ENCODE measurements around the gene PKNOX1. TPM values are rescaled to one million over a fixed set of nuclear protein-coding genes. Genes with fewer than 3 reads are reported as not detected.

Gene PKNOX1
- total RNA-seq, 4 donors from 2014 or later: 7.7 to 19.6 (median 9.5) TPM

GRCh38 chr21:42959728-42960127 is 14.6 kb upstream of the PKNOX1 start:
- Histone ChIP-seq H3K27ac (no peak overlapping the region), H3K4me3 (no peak overlapping the region), H3K4me1 (peaks cover 0 to 14% (median 9%) of the 10 kb centered on the region in 3 donors), H3K36me3 (no peaks in the 10 kb centered on the region), H3K27me3 (no peaks in the 10 kb centered on the region), H3K9me3 (no peaks in the 10 kb centered on the region)
- WGBS, 2 donors: 87 to 88% methylated on average over 3 of the region's 3 CpGs
- no peak for DNase-seq
- TF ChIP-seq CTCF (IDR thresholded peaks at IDR 0.05) (no peak), POLR2A (IDR thresholded peaks at IDR 0.05) (no peak)
- intact Hi-C loops (cut with DNase I): no loop called here

GRCh38 chr21:42962380-42963007 is 11.9 kb upstream of the PKNOX1 start:
- H3K4me3 ChIP-seq: no peak overlapping the region
- H3K36me3 ChIP-seq: no peaks in the 10 kb centered on the region
- no peaks in the 10 kb centered on the region for H3K9me3 ChIP-seq
- H3K27me3 ChIP-seq: no peaks in the 10 kb centered on the region
- intact Hi-C loops (cut with DNase I): no loop called here
- no peak for DNase-seq
- no peak overlapping the region for H3K27ac ChIP-seq
- WGBS, 2 donors: 69 to 79% methylated on average over 3 to 4 of the region's 6 CpGs
- no peak for TF ChIP-seq CTCF (IDR thresholded peaks at IDR 0.05)
- no peak for TF ChIP-seq POLR2A (IDR thresholded peaks at IDR 0.05)
- no peaks in the 10 kb centered on the region for H3K4me1 ChIP-seq

- Histone ChIP-seq H3K27ac (no peak overlapping the region), H3K36me3 (no peaks in the 10 kb centered on the region), H3K9me3 (no peaks in the 10 kb centered on the region), H3K27me3 (no peaks in the 10 kb centered on the region), H3K4me3 (no peak overlapping the region), H3K4me1 (no peaks in the 10 kb centered on the region)
- no peak for DNase-seq
- TF ChIP-seq POLR2A (IDR thresholded peaks at IDR 0.05): no peak
- no peak for TF ChIP-seq CTCF (IDR thresholded peaks at IDR 0.05)
- intact Hi-C loops (cut with DNase I): no loop called here
- 73 to 94% methylated on average over 4 to 9 of the region's 9 CpGs for WGBS, 2 donors
These were observed 10.3 kb upstream of the PKNOX1 start for GRCh38 chr21:42964086-42964485.

- no peak for DNase-seq
- H3K4me1 ChIP-seq: no peaks in the 10 kb centered on the region
- WGBS, 2 donors: 92 to 93% methylated on average over 13 of the region's 13 CpGs
These were observed 9.7 kb upstream of the PKNOX1 start for GRCh38 chr21:42964546-42965210.

More at GRCh38 chr21:42964546-42965210, 9.7 kb upstream of the PKNOX1 start:
- Histone ChIP-seq H3K36me3 (no peaks in the 10 kb centered on the region), H3K27me3 (no peaks in the 10 kb centered on the region), H3K9me3 (no peaks in the 10 kb centered on the region), H3K27ac (no peak overlapping the region), H3K4me3 (no peak overlapping the region)
- intact Hi-C loops (cut with DNase I): no loop called here
- TF ChIP-seq POLR2A (IDR thresholded peaks at IDR 0.05) (no peak), CTCF (IDR thresholded peaks at IDR 0.05) (no peak)

All from esophagus squamous epithelium (tissue), 5 donors.